Panc1 (cell line): Measurements from ENCODE around the gene GNAQ. TPM values are rescaled to one million over a fixed set of nuclear protein-coding genes. Genes with fewer than 3 reads are reported as not detected.
A peak's percentile ranks its signal among the peaks of the same experiment; 100 is the strongest.

Experiments used
- ATAC-seq: fragments of 200-7000 bp; cut with Tn5 transposase; 2 replicates; pipeline ENCODE4 v1.9.1; 2020; ENCODE audit warnings: mild to moderate bottlenecking, moderate library complexity
- BruUV-seq: library from RNA; stranded (reverse); fragments of 400-500 nt; replicated peaks from 2 replicates; lab custom pipeline; 2021; lab: Mats Ljungman, UMichigan
- CTCF ChIA-PET: fragments of 300-600 bp; sonication (Branson Sonifier 250); formaldehyde crosslinking; loops from one replicate; lab custom pipeline; 2022; ENCODE audit warnings: antibody characterized with exemption; lab: Charles Lee
- POLR2A ChIA-PET: fragments of 300-600 bp; sonication (Branson Sonifier 250); formaldehyde crosslinking; loops from one replicate; lab custom pipeline; 2022; ENCODE audit warnings: antibody characterized with exemption; lab: Charles Lee
- DNase-seq: peaks from one replicate; pipeline ENCODE4 v3.0.0-alpha.2; 2010; ENCODE audit warnings: low read depth, low spot score
- H3K27ac ChIP-seq: 2 replicates; pipeline ENCODE4 v1.5.1; 2011; ENCODE audit warnings: mild to moderate bottlenecking, low read length, inconsistent platforms
- H3K27me3 ChIP-seq: fragments of 200-500 bp; sonication (Bioruptor generic); 2 replicates; pipeline ENCODE4 v1.6.0; 2014; ENCODE audit warnings: low read length, inconsistent platforms; ENCODE audit not compliant: control insufficient read depth, insufficient read depth
- H3K36me3 ChIP-seq: fragments of 200-500 bp; sonication (Bioruptor generic); 2 replicates; pipeline ENCODE4 v1.5.1; 2014; ENCODE audit warnings: inconsistent platforms, mild to moderate bottlenecking, low read length, moderate library complexity; ENCODE audit not compliant: control insufficient read depth, insufficient read depth
- H3K4me1 ChIP-seq: 2 replicates; pipeline ENCODE4 v1.5.1; 2011; ENCODE audit warnings: inconsistent platforms, mild to moderate bottlenecking, low read length, moderate library complexity; ENCODE audit not compliant: control insufficient read depth, insufficient read depth
- H3K4me3 ChIP-seq, 2 experiments: 2 replicates each; pipeline ENCODE4 v1.5.1; 2011 to 2012; ENCODE audit warnings: low read depth in 2 of 2, low read length in 2 of 2, mild to moderate bottlenecking in 2 of 2, inconsistent platforms in 1 of 2, moderate library complexity in 1 of 2
- H3K9me3 ChIP-seq: fragments of 200-500 bp; sonication (Bioruptor generic); 2 replicates; pipeline ENCODE4 v1.5.1; 2014; ENCODE audit warnings: low read depth, mild to moderate bottlenecking, inconsistent platforms, low read length, moderate library complexity; ENCODE audit not compliant: control insufficient read depth, insufficient read depth
- POLR2AphosphoS5 ChIP-seq: IDR thresholded peaks from 2 replicates; pipeline ENCODE4 v1.6.1; 2012; ENCODE audit warnings: mild to moderate bottlenecking, low read depth, low read length, moderate library complexity
- SIN3A ChIP-seq: IDR thresholded peaks from 2 replicates; pipeline ENCODE4 v1.6.1; 2012; ENCODE audit warnings: low read depth, mild to moderate bottlenecking, low read length, moderate library complexity, borderline replicate concordance; ENCODE audit not compliant: insufficient read depth
- TCF7L2 ChIP-seq: IDR thresholded peaks from 2 replicates; pipeline ENCODE4 v1.6.1; 2011; ENCODE audit warnings: mild to moderate bottlenecking, low read depth, low read length, inconsistent platforms
- in situ Hi-C: cut with HindIII; loops from 2 replicates; pipeline ENCODE4 v1.10.0; 2016; ENCODE audit warnings: low sequenced_read_pairs, low pct_unique_long_range_greater_than_20kb
- intact Hi-C: fragments of 100-400 bp; cut with micrococcal nuclease; formaldehyde crosslinking; loops from one replicate; pipeline ENCODE4 v1.10.0; 2022; ENCODE audit not compliant: unreplicated experiment
- total RNA-seq: library from RNA; stranded (reverse); gene quantifications from one replicate; pipeline ENCODE4 v1.2.1, GENCODE V29; 2021; ENCODE audit not compliant: unreplicated experiment
- TF ChIP-seq, protein P1 (sequence below): fragments of 450-650 bp; IDR thresholded peaks from 2 replicates; pipeline ENCODE4 v1.5.1; 2017; ENCODE audit warnings: mild to moderate bottlenecking
- TF ChIP-seq, protein P2 (sequence below), 2 experiments: IDR thresholded peaks; 2 replicates each; pipeline ENCODE4 v1.6.1; 2011 to 2012; ENCODE audit warnings: low read depth in 2 of 2, control low read depth in 1 of 2, low read length in 1 of 2, mild to moderate bottlenecking in 1 of 2, moderate library complexity in 1 of 2; ENCODE audit not compliant: insufficient read depth in 1 of 2

GNAQ gene
- total RNA-seq, 1 experiment from 2014 or later, result 34.5 TPM

DNA sequence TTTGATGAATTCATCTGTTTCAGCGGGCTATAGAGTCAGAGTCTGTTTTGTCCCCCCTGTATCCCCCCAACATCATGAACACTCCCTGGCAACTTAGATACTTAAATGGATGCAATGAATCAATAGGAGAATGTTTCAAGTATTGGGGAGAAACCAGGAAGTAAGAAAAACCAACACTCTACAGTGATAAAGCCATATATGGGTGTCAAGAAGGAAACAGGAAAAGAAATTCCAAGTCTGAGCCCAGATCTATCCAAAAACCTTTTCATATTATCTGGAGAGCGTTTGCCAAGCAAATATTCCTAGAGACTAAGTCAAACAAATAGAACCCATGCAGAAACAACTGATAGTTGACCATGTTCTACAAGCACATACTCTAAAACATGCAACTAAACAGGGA, 2.3 kb upstream of the GNAQ start:
- Histone ChIP-seq H3K27me3 (no peaks in the 10 kb centered on the region), H3K36me3 (no peaks in the 10 kb centered on the region), H3K4me1 (peaks cover 12% of the 10 kb centered on the region), H3K27ac (no peak overlapping the region), H3K9me3 (no peaks in the 10 kb centered on the region), H3K4me3 (no peak overlapping the region)
- no TSS peak for BruUV-seq
- in situ Hi-C loops, result no loop called here
- ATAC-seq, result no peak
- no peak for DNase-seq
- TF ChIP-seq, protein P1, sequence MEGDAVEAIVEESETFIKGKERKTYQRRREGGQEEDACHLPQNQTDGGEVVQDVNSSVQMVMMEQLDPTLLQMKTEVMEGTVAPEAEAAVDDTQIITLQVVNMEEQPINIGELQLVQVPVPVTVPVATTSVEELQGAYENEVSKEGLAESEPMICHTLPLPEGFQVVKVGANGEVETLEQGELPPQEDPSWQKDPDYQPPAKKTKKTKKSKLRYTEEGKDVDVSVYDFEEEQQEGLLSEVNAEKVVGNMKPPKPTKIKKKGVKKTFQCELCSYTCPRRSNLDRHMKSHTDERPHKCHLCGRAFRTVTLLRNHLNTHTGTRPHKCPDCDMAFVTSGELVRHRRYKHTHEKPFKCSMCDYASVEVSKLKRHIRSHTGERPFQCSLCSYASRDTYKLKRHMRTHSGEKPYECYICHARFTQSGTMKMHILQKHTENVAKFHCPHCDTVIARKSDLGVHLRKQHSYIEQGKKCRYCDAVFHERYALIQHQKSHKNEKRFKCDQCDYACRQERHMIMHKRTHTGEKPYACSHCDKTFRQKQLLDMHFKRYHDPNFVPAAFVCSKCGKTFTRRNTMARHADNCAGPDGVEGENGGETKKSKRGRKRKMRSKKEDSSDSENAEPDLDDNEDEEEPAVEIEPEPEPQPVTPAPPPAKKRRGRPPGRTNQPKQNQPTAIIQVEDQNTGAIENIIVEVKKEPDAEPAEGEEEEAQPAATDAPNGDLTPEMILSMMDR, result no peak
- no peak for TF ChIP-seq POLR2AphosphoS5
- TF ChIP-seq SIN3A, result no peak
- no peak for TF ChIP-seq TCF7L2
- TF ChIP-seq, protein P2, sequence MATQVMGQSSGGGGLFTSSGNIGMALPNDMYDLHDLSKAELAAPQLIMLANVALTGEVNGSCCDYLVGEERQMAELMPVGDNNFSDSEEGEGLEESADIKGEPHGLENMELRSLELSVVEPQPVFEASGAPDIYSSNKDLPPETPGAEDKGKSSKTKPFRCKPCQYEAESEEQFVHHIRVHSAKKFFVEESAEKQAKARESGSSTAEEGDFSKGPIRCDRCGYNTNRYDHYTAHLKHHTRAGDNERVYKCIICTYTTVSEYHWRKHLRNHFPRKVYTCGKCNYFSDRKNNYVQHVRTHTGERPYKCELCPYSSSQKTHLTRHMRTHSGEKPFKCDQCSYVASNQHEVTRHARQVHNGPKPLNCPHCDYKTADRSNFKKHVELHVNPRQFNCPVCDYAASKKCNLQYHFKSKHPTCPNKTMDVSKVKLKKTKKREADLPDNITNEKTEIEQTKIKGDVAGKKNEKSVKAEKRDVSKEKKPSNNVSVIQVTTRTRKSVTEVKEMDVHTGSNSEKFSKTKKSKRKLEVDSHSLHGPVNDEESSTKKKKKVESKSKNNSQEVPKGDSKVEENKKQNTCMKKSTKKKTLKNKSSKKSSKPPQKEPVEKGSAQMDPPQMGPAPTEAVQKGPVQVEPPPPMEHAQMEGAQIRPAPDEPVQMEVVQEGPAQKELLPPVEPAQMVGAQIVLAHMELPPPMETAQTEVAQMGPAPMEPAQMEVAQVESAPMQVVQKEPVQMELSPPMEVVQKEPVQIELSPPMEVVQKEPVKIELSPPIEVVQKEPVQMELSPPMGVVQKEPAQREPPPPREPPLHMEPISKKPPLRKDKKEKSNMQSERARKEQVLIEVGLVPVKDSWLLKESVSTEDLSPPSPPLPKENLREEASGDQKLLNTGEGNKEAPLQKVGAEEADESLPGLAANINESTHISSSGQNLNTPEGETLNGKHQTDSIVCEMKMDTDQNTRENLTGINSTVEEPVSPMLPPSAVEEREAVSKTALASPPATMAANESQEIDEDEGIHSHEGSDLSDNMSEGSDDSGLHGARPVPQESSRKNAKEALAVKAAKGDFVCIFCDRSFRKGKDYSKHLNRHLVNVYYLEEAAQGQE (IDR thresholded peaks at IDR 0.05; ENCODE audit: insufficient read depth in 1 of 2, low read depth in 2 of 2, low read length in 1 of 2), result no peak
- intact Hi-C loops, result no loop called here
- POLR2A ChIA-PET, result no interaction called here
- CTCF ChIA-PET, result no interaction called here

DNA sequence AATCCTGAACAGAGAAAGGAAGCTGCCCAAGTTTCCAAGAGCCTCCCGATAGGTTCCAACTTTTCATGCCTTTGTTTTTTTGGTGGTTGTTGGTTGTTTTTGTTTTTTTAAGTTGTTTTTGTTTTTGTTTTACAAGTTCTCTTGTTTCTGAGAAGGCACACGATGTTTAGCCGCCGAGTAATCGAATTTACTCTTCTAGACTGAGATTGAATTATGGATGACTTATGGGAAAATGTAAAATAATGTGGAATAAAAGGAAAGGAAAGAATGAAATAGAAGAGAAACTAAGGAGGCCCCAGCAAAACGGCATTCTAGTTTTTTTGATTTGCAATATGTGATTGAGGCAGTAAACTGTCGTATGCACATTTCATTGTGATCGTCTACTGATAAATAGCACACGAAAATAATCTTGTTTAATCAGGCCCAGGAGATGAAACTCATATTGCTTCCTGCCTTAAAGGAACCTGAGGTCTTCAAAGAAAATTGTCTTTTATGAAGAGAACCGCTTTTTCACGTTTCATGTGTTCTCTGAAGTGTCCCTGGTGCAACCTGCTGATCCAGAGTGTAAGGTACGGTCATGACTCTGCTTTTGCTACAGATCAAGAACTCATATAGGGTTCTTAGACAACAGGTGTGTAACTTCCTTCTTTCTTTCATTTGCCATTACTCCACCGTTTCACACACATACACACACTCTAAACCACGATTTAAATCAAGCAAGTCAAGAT, 1.3 kb upstream of the GNAQ start:
- Histone ChIP-seq H3K36me3 (no peaks in the 10 kb centered on the region), H3K9me3 (no peaks in the 10 kb centered on the region), H3K4me1 (peaks cover 15% of the 10 kb centered on the region), H3K4me3 (peak overlapping the region; percentile 74 to 80), H3K27me3 (no peaks in the 10 kb centered on the region), H3K27ac (peak overlapping the region; percentile 90)
- BruUV-seq, result TSS peak; percentile 97
- in situ Hi-C loops, result no loop called here
- TF ChIP-seq, protein P1, result no peak
- TF ChIP-seq SIN3A (no peak), TCF7L2 (no peak), POLR2AphosphoS5 (no peak)
- TF ChIP-seq, protein P2 (IDR thresholded peaks at IDR 0.05; ENCODE audit: insufficient read depth in 1 of 2, low read depth in 2 of 2, low read length in 1 of 2), result no peak
- ATAC-seq, result no peak
- intact Hi-C loops, result no loop called here
- CTCF ChIA-PET, result no interaction called here
- no peak for DNase-seq
- POLR2A ChIA-PET, result interaction anchor here (0.6 kb wide), 1 partner anchor 11 kb away, joined by 3 read pairs; no protein-coding TSS in a partner anchor
